GM13977 (cell line): Measurements from ENCODE around the gene CCDC85A.

ENCODE experiments used
- DNase-seq: peaks from one replicate; pipeline ENCODE4 v3.0.0; 2012; ENCODE audit warnings: low spot score
- in situ Hi-C: fragments of 300-500 bp; cut with MboI; formaldehyde crosslinking; loops from one replicate; pipeline ENCODE4 v1.12.0; 2022; ENCODE audit warnings: low sequenced_read_pairs, low pct_unique_long_range_greater_than_20kb, mixed read lengths, inconsistent platforms; ENCODE audit not compliant: unreplicated experiment
- TF ChIP-seq, protein P1 (sequence below): IDR thresholded peaks from 2 replicates; pipeline ENCODE4 v1.5.1; 2012; ENCODE audit warnings: mild to moderate bottlenecking, control low read depth; ENCODE audit not compliant: insufficient read depth; ENCODE audit errors: extremely low read depth, missing control alignments

Gene CCDC85A

DNA sequence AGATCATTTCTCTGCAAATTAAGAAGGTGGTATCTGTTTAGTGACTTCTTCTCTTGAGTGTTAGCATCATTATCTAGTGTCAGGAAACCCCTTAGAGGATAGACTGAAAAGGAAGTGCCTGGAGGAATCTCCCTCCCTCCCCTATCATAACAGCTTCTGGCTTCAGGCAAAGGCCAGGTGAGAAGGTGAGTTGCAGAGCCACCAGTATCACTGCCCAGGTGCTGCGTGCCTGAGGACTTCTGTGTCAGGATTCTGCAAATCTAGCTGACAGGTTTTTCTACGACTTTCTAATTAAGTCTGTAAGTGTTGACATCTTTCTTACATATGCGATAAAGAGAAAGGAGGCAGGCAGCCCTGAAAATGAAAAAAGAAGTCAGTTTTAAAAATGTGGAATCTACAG, 111.9 kb downstream of the CCDC85A start:
- in situ Hi-C loops, result no loop called here
- TF ChIP-seq, protein P1, sequence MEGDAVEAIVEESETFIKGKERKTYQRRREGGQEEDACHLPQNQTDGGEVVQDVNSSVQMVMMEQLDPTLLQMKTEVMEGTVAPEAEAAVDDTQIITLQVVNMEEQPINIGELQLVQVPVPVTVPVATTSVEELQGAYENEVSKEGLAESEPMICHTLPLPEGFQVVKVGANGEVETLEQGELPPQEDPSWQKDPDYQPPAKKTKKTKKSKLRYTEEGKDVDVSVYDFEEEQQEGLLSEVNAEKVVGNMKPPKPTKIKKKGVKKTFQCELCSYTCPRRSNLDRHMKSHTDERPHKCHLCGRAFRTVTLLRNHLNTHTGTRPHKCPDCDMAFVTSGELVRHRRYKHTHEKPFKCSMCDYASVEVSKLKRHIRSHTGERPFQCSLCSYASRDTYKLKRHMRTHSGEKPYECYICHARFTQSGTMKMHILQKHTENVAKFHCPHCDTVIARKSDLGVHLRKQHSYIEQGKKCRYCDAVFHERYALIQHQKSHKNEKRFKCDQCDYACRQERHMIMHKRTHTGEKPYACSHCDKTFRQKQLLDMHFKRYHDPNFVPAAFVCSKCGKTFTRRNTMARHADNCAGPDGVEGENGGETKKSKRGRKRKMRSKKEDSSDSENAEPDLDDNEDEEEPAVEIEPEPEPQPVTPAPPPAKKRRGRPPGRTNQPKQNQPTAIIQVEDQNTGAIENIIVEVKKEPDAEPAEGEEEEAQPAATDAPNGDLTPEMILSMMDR, result no peak
- DNase-seq, result no peak

DNA sequence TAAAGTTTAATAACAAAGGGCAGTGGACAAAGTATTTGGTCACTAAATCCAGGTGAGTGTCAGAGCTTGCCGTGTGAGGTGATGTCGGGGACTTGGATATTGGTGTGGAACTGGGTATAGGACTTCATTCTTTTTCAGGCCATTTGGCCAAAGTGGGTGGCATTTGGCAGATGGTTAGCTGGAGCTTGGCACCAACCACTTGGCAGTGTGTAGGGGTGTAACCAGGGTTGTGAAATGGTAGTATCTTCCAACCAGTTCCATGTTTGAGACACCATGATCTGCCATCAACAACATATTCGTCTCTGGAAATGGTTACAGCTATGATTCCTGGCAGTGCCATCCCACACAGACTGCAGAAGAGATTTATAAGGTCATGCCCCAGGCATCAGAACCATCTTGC, 113.9 kb downstream of the CCDC85A start:
- TF ChIP-seq, protein P1, result no peak
- in situ Hi-C loops, result no loop called here
- no peak for DNase-seq

DNA sequence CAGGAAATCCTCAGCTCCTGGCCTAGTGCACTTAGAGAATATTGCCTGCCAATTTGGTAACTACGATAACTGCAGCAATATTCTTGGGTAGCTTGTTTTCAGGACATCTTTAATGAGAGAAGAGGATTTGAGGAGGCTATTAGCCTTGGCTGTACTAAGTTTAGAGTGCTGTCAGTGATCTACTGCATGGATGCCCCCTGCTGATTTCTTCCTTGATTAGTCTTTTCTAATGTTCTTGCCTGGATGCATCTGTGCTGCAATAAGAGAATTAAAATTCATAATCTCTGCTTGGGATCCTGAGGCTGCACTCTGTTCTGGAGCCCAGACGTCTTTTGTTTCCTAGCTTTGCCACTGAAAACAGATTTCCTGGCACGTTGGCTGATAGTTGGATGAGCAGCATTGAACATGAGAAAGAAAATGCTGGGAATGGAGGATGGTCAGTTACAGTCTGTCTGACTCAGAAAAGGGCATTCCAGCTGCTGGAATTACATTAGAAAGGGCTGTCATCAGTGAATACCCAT, 115.4 kb downstream of the CCDC85A start:
- TF ChIP-seq, protein P1, result no peak
- DNase-seq, result no peak
- in situ Hi-C loops, result no loop called here

DNA sequence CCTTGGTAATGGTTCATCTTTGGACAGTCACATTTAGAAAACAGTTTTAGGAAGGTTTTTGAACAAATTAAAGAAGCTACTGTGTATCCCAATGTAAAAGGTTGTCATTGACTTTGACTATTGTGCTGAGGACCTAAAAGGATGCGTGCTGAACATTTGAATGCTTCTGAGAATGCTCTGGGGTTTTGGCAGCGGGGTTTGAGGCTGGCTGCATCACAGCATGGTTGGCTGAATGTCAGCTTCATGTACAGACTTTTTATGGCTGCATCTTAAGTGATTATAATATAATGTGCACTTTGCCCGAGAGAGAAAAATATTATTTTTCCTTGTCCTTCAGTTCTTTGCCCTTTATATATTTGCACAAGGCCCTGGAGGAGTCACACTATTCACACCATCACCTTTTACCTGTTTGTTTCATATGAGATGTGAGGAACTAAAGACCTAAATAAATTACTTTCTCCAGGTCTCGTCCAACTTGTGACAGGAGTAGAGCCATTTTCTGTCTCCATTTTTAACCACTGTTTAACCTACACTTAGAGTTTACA, 125.9 kb downstream of the CCDC85A start:
- in situ Hi-C loops, result no loop called here
- TF ChIP-seq, protein P1, result no peak
- no peak for DNase-seq

DNA sequence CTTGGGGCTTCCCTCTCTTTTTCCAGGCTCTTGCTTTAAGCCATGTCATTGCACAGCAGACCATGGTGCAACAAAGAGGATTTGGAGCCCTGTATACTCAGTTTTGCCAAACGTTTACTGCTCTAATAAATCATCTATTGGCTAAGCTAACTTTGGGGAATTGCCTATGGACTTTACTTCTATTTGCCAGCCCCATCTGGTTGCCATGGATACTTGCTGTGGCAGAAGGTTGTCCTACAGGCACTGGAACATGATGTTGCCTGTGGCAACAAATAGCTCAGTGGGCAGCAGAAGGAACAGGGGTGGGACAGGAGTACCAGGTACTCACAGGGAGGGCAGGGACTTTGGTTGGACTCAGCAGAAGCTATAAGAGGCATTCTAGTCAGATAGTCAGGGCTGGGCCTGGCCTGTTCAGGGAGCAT, 129.7 kb downstream of the CCDC85A start:
- in situ Hi-C loops, result no loop called here
- no peak for DNase-seq
- TF ChIP-seq, protein P1, result no peak

DNA sequence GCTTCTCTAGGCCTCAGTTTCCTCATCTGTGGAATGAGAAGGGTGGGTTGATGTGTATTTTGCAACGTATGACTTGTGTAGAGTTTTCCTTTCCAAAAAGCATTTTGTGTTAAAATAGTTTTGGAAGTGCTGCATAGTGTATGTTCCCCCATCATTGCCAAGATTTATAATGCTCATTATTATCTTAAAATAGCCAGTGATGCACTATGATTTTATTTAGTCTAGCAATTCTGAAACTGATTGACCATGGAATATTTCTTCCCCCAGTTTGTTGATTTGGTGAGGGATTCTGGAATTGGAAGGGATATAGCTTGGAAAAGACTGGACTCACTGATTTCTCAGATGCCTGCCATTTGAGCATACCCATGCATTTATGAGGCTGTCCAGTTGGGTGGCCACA, 130.6 kb downstream of the CCDC85A start:
- DNase-seq, result no peak
- TF ChIP-seq, protein P1, result no peak
- in situ Hi-C loops, result no loop called here
